ENCODE results near the gene IGFLR1.

Gene IGFLR1

DNA sequence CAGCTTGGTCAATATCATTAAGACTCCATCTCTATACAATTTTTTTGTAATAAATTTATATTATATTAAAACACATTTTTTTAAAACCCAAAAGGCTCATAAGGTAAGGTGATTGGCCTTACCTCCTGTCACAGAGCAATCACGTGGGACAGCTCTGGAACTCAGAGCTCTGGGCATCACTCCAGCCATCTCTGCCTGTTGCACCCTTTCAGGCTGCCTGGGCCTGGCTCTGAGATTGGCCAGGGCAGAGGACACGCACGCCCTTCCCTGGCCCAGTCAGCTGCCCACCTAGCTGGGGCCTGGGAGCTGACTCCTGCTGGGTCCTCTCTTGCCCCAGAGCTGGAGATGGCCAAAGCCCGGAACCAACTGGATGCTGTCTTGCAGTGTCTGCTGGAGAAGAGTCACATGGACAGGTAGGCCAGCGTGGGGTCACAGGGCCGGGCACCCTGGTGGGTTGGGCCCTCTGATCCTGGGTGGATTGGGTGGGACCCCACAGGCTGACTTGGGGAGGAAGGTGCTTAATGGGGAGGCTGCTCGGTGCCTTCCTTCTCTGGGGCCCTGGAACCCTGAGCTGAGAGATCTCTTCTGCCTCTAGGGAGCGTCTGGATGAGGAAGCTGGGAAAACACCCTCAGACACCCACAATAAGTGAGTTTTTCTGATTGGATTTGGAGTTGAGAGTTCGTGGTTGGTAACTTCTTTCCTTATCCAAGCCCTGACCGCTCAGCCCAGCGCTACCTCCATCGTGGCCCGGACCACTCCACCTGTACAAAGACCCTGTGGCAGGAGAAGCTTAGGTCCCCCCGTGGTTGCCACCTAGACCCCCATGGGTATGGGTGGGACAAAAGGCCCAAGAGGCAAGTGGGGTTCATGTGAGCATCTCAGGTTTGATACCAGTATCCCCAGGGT is 9.8 kb upstream of the IGFLR1 start:
- no peaks in the 10 kb centered on the region for H3K36me3 ChIP-seq (ENCODE audit: control insufficient read depth, low read depth, low read length)
- peaks cover under 1% of the 10 kb centered on the region for H3K4me1 ChIP-seq (ENCODE audit: control insufficient read depth, low read depth, low read length)
- no peaks in the 10 kb centered on the region for H3K27me3 ChIP-seq (ENCODE audit: control insufficient read depth, insufficient read depth, low read length)
- H3K27ac ChIP-seq (ENCODE audit: low read length), result no peak overlapping the region
- no peak overlapping the region for H3K4me3 ChIP-seq (ENCODE audit: low read length)
- no peak overlapping the region for H3K9ac ChIP-seq (ENCODE audit: low read length)
- H3K9me3 ChIP-seq (ENCODE audit: control insufficient read depth, low read depth, low read length), result no peaks in the 10 kb centered on the region

DNA sequence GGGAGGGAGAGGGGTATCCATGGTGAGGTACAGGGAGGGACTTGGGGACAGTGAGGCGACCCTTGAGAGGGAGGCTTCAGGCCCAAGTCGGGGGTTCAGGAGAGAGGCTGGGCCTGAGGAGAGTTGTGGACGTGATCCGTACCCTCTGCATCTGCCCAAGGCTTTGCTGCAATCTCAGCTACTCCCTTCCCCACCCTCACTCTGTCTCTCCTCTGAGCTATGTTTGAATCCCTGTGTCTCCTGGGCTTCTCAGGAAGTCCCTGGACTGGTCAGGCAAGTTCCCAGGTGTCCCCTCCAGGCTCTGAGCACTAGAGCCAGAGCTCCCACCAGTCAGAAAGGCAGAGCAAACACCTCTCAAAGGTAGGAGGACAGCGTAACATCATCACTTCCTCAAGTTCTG is 7.9 kb upstream of the IGFLR1 start:
- no peak overlapping the region for H3K27ac ChIP-seq (ENCODE audit: low read length)
- H3K27me3 ChIP-seq (ENCODE audit: control insufficient read depth, insufficient read depth, low read length), result no peaks in the 10 kb centered on the region
- no peaks in the 10 kb centered on the region for H3K9me3 ChIP-seq (ENCODE audit: control insufficient read depth, low read depth, low read length)
- no peak overlapping the region for H3K9ac ChIP-seq (ENCODE audit: low read length)
- no peaks in the 10 kb centered on the region for H3K4me1 ChIP-seq (ENCODE audit: control insufficient read depth, low read depth, low read length)
- no peaks in the 10 kb centered on the region for H3K36me3 ChIP-seq (ENCODE audit: control insufficient read depth, low read depth, low read length)
- no peak overlapping the region for H3K4me3 ChIP-seq (ENCODE audit: low read length)

DNA sequence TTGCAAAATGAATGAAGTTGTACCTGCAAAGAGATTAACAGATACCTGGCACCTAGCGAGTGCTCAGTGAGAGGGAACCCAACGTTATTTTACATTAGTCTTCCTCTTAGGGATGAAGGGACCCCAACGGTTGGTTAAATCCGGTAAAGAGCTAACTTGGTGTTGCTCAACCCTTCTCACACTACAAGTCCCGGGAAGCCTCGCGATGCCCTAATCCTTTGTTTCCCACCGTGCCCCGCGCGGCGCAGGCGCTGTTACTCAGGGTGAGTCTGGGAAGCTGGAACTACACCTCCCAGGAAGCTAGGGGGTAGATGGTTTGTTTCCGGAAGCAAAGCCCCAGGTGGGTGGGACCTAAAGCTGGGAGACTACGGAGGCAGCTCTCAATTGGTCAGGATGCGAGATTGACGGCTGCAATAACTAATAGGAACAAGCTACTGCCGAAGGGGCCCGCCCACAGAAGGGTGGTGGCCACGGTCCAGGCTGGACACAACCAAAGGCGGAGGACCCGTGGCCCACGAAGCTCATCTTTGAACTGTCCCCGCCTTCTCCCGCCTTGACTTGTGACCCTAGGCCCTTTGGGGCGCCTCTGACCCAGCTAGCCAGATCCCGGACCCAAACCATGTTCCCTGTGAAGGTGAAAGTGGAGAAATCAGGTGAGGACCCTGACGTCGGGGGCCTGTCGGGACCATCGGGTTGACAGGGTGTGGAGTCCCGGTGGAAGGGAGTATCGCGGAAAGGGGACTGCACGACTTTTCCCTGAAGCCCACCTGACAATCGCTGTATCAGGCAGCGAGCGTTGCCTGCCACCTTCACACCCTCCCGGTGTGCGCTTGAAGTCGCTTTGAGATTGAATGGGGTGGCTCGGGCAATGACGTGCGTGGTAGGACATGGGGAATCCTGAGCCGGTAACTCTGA is 6.1 kb upstream of the IGFLR1 start, which contains the start of gene LIN37:
Gene LIN37, plus strand, starts transcription at position 471 of the 915 bp plus-strand sequence. Its CDS starts 149 bp downstream, at position 620.
- Histone ChIP-seq H3K4me1 (ENCODE audit: control insufficient read depth, low read depth, low read length) (peaks cover 5% of the 10 kb centered on the region), H3K4me3 (ENCODE audit: low read length) (peak within 1 kb of the TSS; percentile 86), H3K36me3 (ENCODE audit: control insufficient read depth, low read depth, low read length) (no peaks in the 10 kb centered on the region), H3K27ac (ENCODE audit: low read length) (no peak within 1 kb of the TSS), H3K9me3 (ENCODE audit: control insufficient read depth, low read depth, low read length) (no peaks in the 10 kb centered on the region), H3K27me3 (ENCODE audit: control insufficient read depth, insufficient read depth, low read length) (no peaks in the 10 kb centered on the region), H3K9ac (ENCODE audit: low read length) (peak within 1 kb of the TSS; percentile 24)

DNA sequence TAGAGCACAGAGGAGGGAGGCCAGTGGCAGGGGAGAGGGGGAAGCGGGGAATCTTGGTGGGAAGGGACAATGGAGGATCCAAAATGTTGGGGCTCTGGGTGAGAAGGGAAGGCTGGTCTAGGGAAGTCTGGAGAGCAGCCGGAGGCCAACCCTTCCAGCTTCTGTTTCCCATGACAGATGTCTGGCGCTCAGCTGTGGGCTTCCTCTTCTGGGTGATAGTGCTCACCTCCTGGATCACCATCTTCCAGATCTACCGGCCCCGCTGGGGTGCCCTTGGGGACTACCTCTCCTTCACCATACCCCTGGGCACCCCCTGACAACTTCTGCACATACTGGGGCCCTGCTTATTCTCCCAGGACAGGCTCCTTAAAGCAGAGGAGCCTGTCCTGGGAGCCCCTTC is 4.3 kb upstream of the IGFLR1 start:
- Histone ChIP-seq H3K27me3 (ENCODE audit: control insufficient read depth, insufficient read depth, low read length) (no peaks in the 10 kb centered on the region), H3K9ac (ENCODE audit: low read length) (peak overlapping the region; percentile 94), H3K4me3 (ENCODE audit: low read length) (peak overlapping the region; percentile 88), H3K4me1 (ENCODE audit: control insufficient read depth, low read depth, low read length) (peaks cover 5% of the 10 kb centered on the region), H3K9me3 (ENCODE audit: control insufficient read depth, low read depth, low read length) (no peaks in the 10 kb centered on the region), H3K27ac (ENCODE audit: low read length) (no peak overlapping the region), H3K36me3 (ENCODE audit: control insufficient read depth, low read depth, low read length) (no peaks in the 10 kb centered on the region)

DNA sequence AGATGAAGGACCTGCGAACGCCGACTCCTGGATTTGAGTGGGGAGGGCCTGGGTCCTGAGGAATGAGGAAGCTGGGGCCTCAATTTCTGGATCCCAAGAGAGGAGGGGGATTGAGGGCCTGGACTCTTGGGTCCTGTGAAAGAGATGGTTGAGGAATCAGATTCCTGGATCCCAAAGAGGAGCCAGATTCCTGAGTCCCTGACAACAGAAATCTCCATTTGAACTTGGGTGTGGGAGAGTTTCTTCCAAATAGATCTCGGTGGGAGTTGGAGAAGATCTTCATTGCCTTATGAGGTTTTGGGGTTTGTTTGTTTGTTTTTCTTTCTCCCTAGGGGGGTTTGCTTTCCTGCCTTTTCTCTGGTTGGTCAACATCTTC is 3.8 kb upstream of the IGFLR1 start:
- no peaks in the 10 kb centered on the region for H3K9me3 ChIP-seq (ENCODE audit: control insufficient read depth, low read depth, low read length)

DNA sequence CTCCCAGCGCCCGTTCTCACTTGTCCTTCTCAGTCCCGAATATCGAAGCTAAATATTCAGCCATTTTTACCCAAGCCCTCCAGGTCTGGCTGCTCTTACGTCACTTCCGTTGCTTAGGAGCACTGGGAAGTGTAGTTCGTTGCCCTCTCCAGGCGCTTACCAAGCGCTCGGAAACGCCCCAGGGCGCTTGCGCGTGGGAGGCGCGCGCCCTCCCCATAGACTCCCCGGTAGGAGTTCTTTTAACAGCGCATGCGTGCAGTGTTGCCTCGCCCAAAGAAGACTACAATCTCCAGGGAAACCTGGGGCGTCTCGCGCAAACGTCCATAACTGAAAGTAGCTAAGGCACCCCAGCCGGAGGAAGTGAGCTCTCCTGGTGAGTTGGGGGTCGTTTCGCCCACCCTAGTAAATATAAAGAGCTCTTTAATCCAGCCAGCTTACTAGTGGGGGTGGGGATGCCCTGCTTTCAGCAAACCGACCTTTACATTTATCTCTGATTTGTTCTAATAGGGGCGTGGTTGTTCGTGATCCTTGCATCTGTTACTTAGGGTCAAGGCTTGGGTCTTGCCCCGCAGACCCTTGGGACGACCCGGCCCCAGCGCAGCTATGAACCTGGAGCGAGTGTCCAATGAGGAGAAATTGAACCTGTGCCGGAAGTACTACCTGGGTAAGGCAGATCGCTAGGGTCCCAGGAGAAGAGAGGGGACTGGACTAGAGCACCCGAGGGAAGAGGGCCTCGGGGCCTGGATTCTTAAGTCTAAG is 3.3 kb upstream of the IGFLR1 start, which contains the start of the genes PSENEN and U2AF1L4:
Gene PSENEN, plus strand, starts transcription at position 324 of the 759 bp plus-strand sequence. Its CDS starts 280 bp downstream, at position 604.
Gene U2AF1L4, minus strand, starts transcription at position 91 of the 759 bp plus-strand sequence. Its CDS starts 27 bp downstream, at position 64.
- Histone ChIP-seq H3K27me3 (ENCODE audit: control insufficient read depth, insufficient read depth, low read length) (no peaks in the 10 kb centered on the region), H3K9ac (ENCODE audit: low read length) (peak within 1 kb of the TSS; percentile 94), H3K4me1 (ENCODE audit: control insufficient read depth, low read depth, low read length) (peaks cover 5% of the 10 kb centered on the region), H3K9me3 (ENCODE audit: control insufficient read depth, low read depth, low read length) (no peaks in the 10 kb centered on the region), H3K4me3 (ENCODE audit: low read length) (peak within 1 kb of the TSS; percentile 88), H3K27ac (ENCODE audit: low read length) (peak within 1 kb of the TSS; percentile 91), H3K36me3 (ENCODE audit: control insufficient read depth, low read depth, low read length) (no peaks in the 10 kb centered on the region)

More for the DNA sequence above, 3.8 kb upstream of the IGFLR1 start:
- Histone ChIP-seq H3K4me3 (ENCODE audit: low read length) (peak overlapping the region; percentile 88), H3K36me3 (ENCODE audit: control insufficient read depth, low read depth, low read length) (no peaks in the 10 kb centered on the region), H3K4me1 (ENCODE audit: control insufficient read depth, low read depth, low read length) (peaks cover 5% of the 10 kb centered on the region), H3K27ac (ENCODE audit: low read length) (peak overlapping the region; percentile 63), H3K27me3 (ENCODE audit: control insufficient read depth, insufficient read depth, low read length) (no peaks in the 10 kb centered on the region), H3K9ac (ENCODE audit: low read length) (peak overlapping the region; percentile 94)

DNA sequence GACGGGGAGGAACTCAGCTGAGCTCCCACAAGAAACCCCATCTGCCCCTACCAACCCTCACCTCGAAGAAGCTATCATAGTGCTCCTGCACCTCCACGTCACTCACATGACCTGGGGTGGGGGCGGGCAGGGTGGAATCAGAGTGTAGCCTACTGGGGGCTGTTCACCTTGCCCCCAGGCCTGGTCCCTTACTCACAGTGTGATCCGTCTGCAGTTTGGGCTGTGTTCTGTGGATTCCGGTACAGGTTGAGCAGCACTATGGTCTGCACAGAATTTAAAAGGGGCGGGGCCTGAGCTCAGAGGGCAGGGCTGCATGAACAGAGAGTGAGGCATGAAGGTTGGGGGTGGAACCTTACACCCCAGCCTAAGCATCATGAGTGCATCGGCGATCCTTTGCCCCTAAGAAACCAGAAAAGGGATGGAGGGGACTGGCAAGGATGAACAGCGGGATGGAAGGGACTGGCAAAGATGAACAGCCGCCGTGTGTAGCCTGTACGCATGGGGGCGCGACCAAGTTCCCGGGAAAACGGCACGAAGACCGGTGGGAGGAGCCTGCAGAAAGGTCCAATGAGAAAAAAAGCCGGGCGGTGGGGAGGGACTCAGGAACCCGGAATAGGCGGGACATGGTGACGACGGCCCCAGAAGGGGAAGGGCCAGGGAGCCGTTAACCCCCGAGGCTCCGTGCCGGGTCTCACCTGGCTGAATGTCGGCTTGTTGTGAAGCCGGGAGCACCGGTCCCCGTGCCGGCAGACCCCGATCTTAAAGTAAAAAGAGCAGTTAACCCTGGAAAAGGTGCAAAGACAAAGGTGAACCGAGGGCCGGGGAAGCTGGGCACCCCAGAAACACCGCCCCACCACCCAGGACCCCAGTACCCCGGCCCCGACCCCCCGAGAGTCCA is 2.4 kb upstream of the IGFLR1 start:
- no peaks in the 10 kb centered on the region for H3K27me3 ChIP-seq (ENCODE audit: control insufficient read depth, insufficient read depth, low read length)
- H3K9me3 ChIP-seq (ENCODE audit: control insufficient read depth, low read depth, low read length), result no peaks in the 10 kb centered on the region
- peak overlapping the region; percentile 91 for H3K27ac ChIP-seq (ENCODE audit: low read length)
- H3K4me1 ChIP-seq (ENCODE audit: control insufficient read depth, low read depth, low read length), result peaks cover 5% of the 10 kb centered on the region
- H3K4me3 ChIP-seq (ENCODE audit: low read length), result peak overlapping the region; percentile 88
- H3K36me3 ChIP-seq (ENCODE audit: control insufficient read depth, low read depth, low read length), result no peaks in the 10 kb centered on the region
- H3K9ac ChIP-seq (ENCODE audit: low read length), result peak overlapping the region; percentile 94

DNA sequence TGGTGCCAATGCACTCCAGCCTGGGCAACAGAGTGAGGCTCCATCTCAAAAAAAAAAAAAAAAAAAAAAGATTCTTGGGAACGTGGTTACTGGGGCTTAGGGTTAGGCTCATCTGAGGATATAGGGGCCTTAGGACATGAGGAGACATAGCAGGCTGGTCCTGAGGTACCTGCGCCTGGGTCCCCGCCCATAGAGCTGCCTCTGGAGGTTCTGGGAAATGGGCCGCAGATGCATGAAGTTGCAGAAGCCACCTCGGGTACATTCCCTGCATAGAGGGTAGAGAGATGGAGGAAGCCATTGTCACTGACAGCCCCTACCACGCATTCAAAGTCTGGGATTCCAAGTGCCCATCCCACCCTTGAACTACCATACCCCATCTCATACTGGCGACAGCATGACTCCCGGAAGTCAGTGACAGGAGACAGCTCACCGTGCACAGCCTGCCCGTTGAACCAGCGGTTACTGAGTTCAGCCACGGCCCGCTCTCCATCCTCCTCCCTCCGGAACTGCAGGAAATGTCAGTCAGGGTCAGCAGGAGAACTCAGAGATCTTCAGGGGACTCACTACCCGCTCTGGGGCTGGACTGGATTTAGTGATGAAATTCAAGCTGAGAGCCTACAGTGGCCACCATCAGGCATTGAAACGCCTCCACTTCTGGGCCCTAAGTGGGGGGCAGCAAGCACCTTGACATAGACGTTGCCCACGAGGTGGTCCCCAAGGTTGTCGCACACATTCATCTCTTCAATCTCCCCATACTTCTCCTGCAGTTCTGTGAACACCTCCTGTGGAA is 1.6 kb upstream of the IGFLR1 start:
- H3K27ac ChIP-seq (ENCODE audit: low read length), result no peak overlapping the region
- peaks cover 5% of the 10 kb centered on the region for H3K4me1 ChIP-seq (ENCODE audit: control insufficient read depth, low read depth, low read length)
- no peaks in the 10 kb centered on the region for H3K9me3 ChIP-seq (ENCODE audit: control insufficient read depth, low read depth, low read length)
- peaks cover 1% of the 10 kb centered on the region for H3K36me3 ChIP-seq (ENCODE audit: control insufficient read depth, low read depth, low read length)
- peak overlapping the region; percentile 94 for H3K9ac ChIP-seq (ENCODE audit: low read length)
- no peaks in the 10 kb centered on the region for H3K27me3 ChIP-seq (ENCODE audit: control insufficient read depth, insufficient read depth, low read length)
- H3K4me3 ChIP-seq (ENCODE audit: low read length), result peak overlapping the region; percentile 88

DNA sequence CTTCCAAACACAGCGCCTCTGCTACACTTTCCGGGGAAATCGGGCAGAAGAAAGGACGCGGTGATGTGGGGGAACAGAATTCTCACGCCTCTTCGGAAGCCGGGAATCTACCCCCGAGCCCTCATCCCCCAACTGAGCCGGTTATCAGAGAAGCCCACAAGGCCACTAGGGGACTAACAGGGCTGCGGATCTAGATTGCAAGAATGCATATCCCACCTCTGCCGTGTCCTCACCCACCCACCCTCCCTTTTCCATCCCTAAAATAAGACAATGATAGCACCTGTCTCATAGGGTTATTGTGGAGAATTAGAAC is 1.1 kb downstream of the IGFLR1 start:
- H3K27ac ChIP-seq (ENCODE audit: low read length), result peak overlapping the region; percentile 81
- H3K27me3 ChIP-seq (ENCODE audit: control insufficient read depth, insufficient read depth, low read length), result no peaks in the 10 kb centered on the region
- peaks cover 5% of the 10 kb centered on the region for H3K4me1 ChIP-seq (ENCODE audit: control insufficient read depth, low read depth, low read length)
- H3K36me3 ChIP-seq (ENCODE audit: control insufficient read depth, low read depth, low read length), result peaks cover 22% of the 10 kb centered on the region
- no peaks in the 10 kb centered on the region for H3K9me3 ChIP-seq (ENCODE audit: control insufficient read depth, low read depth, low read length)
- peak overlapping the region; percentile 58 for H3K4me3 ChIP-seq (ENCODE audit: low read length)
- peak overlapping the region; percentile 50 for H3K9ac ChIP-seq (ENCODE audit: low read length)

All from iPS-18a (cell line).